Upper lobe of left lung (tissue), 6 donors: ENCODE measurements around the gene NEK10. TPM values are rescaled to one million over a fixed set of nuclear protein-coding genes. Genes with fewer than 3 reads are reported as not detected.
"Not testable (repeated sequence)": the region's sequence is repeated elsewhere in the genome, so short reads cannot be mapped to it uniquely, and the experiment has no call there.

Experiments
- ATAC-seq, 2 donors: fragments of 200-7000 bp; cut with Tn5 transposase; one replicate each; pipeline ENCODE4 v1.9.1; 2022; ENCODE audit warnings: mild to moderate bottlenecking in 2 of 2, moderate library complexity in 2 of 2; ENCODE audit not compliant: low FRiP score in 2 of 2
- DNase-seq, 2 donors: peaks; one replicate each; pipeline ENCODE4 v3.0.0-alpha.2; 2019 to 2020
- H3K27ac ChIP-seq, 4 donors: fragments of 200-600 bp; sonication (generic); one replicate each; pipeline ENCODE4 v1.5.1; 2016 to 2019
- H3K27me3 ChIP-seq, 4 donors: fragments of 200-600 bp; sonication (generic); one replicate each; pipeline ENCODE4 v1.5.1; 2017 to 2019
- H3K36me3 ChIP-seq, 4 donors: fragments of 200-600 bp; sonication (generic); one replicate each; pipeline ENCODE4 v1.5.1; 2016 to 2019
- H3K4me1 ChIP-seq, 4 donors: fragments of 200-600 bp; sonication (generic); one replicate each; pipeline ENCODE4 v1.5.1; 2018 to 2019
- H3K4me3 ChIP-seq, 4 donors: fragments of 200-600 bp; sonication (generic); one replicate each; pipeline ENCODE4 v1.5.1; 2017 to 2019; ENCODE audit warnings: mild to moderate bottlenecking in 2 of 4, moderate library complexity in 1 of 4
- H3K9me3 ChIP-seq, 4 donors: fragments of 200-600 bp; sonication (generic); one replicate each; pipeline ENCODE4 v1.5.1; 2018 to 2019
- EP300 ChIP-seq, 4 donors: sonication (generic); formaldehyde crosslinking; IDR thresholded peaks; one replicate each; pipeline ENCODE4 v1.5.1; 2017; ENCODE audit warnings: antibody characterized with exemption in 4 of 4, control low read depth in 2 of 4
- POLR2A ChIP-seq, 4 donors: fragments of 450-650 bp; IDR thresholded peaks; one replicate each; pipeline ENCODE4 v1.5.1; 2016 to 2017; ENCODE audit warnings: antibody characterized with exemption in 4 of 4, mild to moderate bottlenecking in 2 of 4
- POLR2AphosphoS5 ChIP-seq, 2 donors: sonication (generic); formaldehyde crosslinking; IDR thresholded peaks; one replicate each; pipeline ENCODE4 v1.5.1; 2017; ENCODE audit warnings: antibody characterized with exemption in 2 of 2
- WGBS, 2 donors: methylation state at CpG; one replicate each; pipeline ENCODE4 v1.1.5; 2017 to 2018; 5-methylcytosine and 5-hydroxymethylcytosine counted together
- total RNA-seq, 6 donors: library from RNA; depleted of rRNA in 4 of 6; stranded (reverse); fragments of >200 nt in 4 of 6; gene quantifications; one replicate each; pipeline versions ENCODE4 v1.1.0 to v1.2.1, GENCODE V29; 2016 to 2021
- TF ChIP-seq, protein P1 (sequence below), 6 experiments: fragments of 450-650 bp in 4 of 6; fragments of 200-600 bp in 2 of 6; sonication (generic) in 2 of 6; IDR thresholded peaks; one replicate each; pipeline ENCODE4 v1.5.1; 2016 to 2019; ENCODE audit warnings: antibody characterized with exemption in 6 of 6
- donor health status: DM: no; HTN: no; CAD: no; lungs with moderate emphysema.
- donor health status: DM: no; HTN: yes; CAD: no; lungs with severe emphysema.

The NEK10 gene
- total RNA-seq, 6 donors from 2014 or later, result 0.29 to 85.3 (median 12.1) TPM

DNA sequence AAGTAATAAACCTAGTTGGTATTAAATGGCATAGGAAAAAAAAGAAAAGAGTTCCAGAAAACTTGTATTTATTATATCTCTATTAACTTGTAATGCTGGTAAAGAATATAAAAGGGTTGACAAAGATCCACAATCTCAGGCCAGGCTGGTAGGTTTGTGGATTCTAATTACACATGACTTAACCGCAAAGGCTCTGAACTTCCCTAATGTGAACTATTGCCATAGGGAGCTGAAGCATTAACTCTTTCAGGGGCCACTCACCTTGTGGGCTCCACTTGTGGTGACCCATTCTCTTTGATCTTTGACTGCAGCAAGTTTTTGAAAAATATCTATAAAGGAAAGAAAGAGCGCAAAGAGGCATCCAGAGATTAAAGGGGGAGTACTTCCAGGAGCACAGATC is 58.5 kb downstream of the NEK10 start:
- DNase-seq, result no peak
- Histone ChIP-seq H3K36me3 (no peaks in the 10 kb centered on the region), H3K9me3 (no peaks in the 10 kb centered on the region), H3K4me1 (no peaks in the 10 kb centered on the region), H3K27ac (no peak overlapping the region), H3K4me3 (no peak overlapping the region), H3K27me3 (no peaks in the 10 kb centered on the region)
- no peak for ATAC-seq
- 77 to 79% methylated on average over 2 of the region's 2 CpGs for WGBS, 2 donors
- TF ChIP-seq POLR2A (IDR thresholded peaks at IDR 0.05), result no peak
- TF ChIP-seq, protein P1, sequence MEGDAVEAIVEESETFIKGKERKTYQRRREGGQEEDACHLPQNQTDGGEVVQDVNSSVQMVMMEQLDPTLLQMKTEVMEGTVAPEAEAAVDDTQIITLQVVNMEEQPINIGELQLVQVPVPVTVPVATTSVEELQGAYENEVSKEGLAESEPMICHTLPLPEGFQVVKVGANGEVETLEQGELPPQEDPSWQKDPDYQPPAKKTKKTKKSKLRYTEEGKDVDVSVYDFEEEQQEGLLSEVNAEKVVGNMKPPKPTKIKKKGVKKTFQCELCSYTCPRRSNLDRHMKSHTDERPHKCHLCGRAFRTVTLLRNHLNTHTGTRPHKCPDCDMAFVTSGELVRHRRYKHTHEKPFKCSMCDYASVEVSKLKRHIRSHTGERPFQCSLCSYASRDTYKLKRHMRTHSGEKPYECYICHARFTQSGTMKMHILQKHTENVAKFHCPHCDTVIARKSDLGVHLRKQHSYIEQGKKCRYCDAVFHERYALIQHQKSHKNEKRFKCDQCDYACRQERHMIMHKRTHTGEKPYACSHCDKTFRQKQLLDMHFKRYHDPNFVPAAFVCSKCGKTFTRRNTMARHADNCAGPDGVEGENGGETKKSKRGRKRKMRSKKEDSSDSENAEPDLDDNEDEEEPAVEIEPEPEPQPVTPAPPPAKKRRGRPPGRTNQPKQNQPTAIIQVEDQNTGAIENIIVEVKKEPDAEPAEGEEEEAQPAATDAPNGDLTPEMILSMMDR (IDR thresholded peaks at IDR 0.05), result no peak
- TF ChIP-seq EP300 (IDR thresholded peaks at IDR 0.05), result no peak
- TF ChIP-seq POLR2AphosphoS5 (IDR thresholded peaks at IDR 0.05), result no peak

GRCh38 chr3:27307566-27307965 is 61.6 kb downstream of the NEK10 start:
- Histone ChIP-seq H3K4me3 (no peak overlapping the region), H3K4me1 (no peaks in the 10 kb centered on the region), H3K9me3 (no peaks in the 10 kb centered on the region), H3K27me3 (no peaks in the 10 kb centered on the region), H3K36me3 (no peaks in the 10 kb centered on the region), H3K27ac (no peak overlapping the region)
- no peak for TF ChIP-seq POLR2A (IDR thresholded peaks at IDR 0.05)
- ATAC-seq (no peak), DNase-seq (no peak)
- 61 to 79% methylated on average over 1 of the region's 1 CpG for WGBS, 2 donors

DNA sequence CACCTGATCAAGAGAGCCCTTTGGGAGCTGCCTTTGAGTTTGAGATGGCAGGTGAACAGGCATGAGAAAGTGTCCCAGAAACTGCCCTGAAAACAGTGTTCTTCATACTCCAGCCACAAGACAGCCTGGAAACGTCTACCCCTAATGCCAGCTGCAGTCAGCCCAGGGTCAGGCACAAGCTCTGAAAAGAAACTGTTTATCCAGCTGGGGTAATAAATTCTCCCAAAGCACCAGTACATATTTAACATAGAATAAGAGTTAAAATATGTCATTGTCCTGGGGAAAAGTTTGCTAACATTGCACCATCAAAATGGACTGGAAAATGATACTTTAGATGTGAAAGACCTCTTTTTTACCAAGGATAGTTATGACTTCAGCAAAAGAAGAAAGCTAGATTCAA is 66.3 kb downstream of the NEK10 start:
- no peak for ATAC-seq
- H3K4me1 ChIP-seq, result no peaks in the 10 kb centered on the region
- H3K36me3 ChIP-seq, result no peaks in the 10 kb centered on the region
- no peaks in the 10 kb centered on the region for H3K27me3 ChIP-seq
- 60 to 100% methylated on average over 1 of the region's 1 CpG for WGBS, 2 donors
- H3K4me3 ChIP-seq, result no peak overlapping the region
- DNase-seq, result no peak
- peaks cover 0 to 6% (median 3%) of the 10 kb centered on the region in 4 donors for H3K9me3 ChIP-seq
- H3K27ac ChIP-seq, result no peak overlapping the region
- TF ChIP-seq, protein P1 (IDR thresholded peaks at IDR 0.05), result no peak
- TF ChIP-seq POLR2AphosphoS5 (IDR thresholded peaks at IDR 0.05), result no peak
- TF ChIP-seq EP300 (IDR thresholded peaks at IDR 0.05), result no peak
- TF ChIP-seq POLR2A (IDR thresholded peaks at IDR 0.05), result no peak

- WGBS, 2 donors, result 78 to 85% methylated on average over 2 of the region's 2 CpGs
- H3K27me3 ChIP-seq, DNase-seq, H3K4me1 ChIP-seq, H3K27ac ChIP-seq, H3K4me3 ChIP-seq, H3K36me3 ChIP-seq, ATAC-seq, H3K9me3 ChIP-seq: not testable (repeated sequence)
Observed at GRCh38 chr3:27298981-27299380, 70.2 kb downstream of the NEK10 start.

GRCh38 chr3:27293939-27294338 is 75.2 kb downstream of the NEK10 start:
- Histone ChIP-seq H3K4me3 (no peak overlapping the region), H3K36me3 (no peaks in the 10 kb centered on the region), H3K4me1 (peaks cover 0 to 3% (median 0%) of the 10 kb centered on the region in 4 donors), H3K9me3 (peaks cover 0 to 2% (median under 1%) of the 10 kb centered on the region in 4 donors), H3K27me3 (no peaks in the 10 kb centered on the region), H3K27ac (no peak overlapping the region)
- DNase-seq (no peak), ATAC-seq (no peak)
- TF ChIP-seq POLR2A (IDR thresholded peaks at IDR 0.05) (no peak), POLR2AphosphoS5 (IDR thresholded peaks at IDR 0.05) (no peak), EP300 (IDR thresholded peaks at IDR 0.05) (no peak)
- TF ChIP-seq, protein P1 (IDR thresholded peaks at IDR 0.05), result no peak
- WGBS, 2 donors, result 44 to 54% methylated on average over 3 of the region's 3 CpGs

DNA sequence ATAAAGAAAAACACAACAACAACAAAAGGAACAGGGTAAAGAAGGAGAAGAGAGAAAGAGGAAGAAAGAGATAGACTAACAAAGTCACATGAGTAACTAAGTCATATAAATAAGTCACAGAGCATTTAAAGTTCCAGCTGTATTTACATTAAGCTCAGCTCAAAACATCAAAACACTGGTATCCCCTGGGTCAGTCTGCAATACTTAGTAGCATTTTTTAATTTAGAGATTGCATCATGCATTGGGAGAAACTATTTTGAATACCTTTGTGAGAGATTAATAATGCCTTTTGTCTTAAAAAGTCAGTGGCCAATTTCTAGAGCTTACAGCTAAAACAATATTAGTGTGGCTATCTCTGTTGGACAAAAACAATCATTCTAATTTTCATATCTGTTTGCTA is 78.4 kb downstream of the NEK10 start:
- H3K27ac ChIP-seq, result no peak overlapping the region
- no peak for DNase-seq
- peaks cover 0 to 3% (median 0%) of the 10 kb centered on the region in 4 donors for H3K4me1 ChIP-seq

More for the DNA sequence above, 78.4 kb downstream of the NEK10 start:
- Histone ChIP-seq H3K4me3 (no peak overlapping the region), H3K9me3 (no peaks in the 10 kb centered on the region), H3K27me3 (no peaks in the 10 kb centered on the region), H3K36me3 (no peaks in the 10 kb centered on the region)
- no peak for ATAC-seq
- TF ChIP-seq POLR2AphosphoS5 (IDR thresholded peaks at IDR 0.05) (no peak), EP300 (IDR thresholded peaks at IDR 0.05) (no peak), POLR2A (IDR thresholded peaks at IDR 0.05) (no peak)
- TF ChIP-seq, protein P1 (IDR thresholded peaks at IDR 0.05), result no peak
